MV-4-11 (cell line): ENCODE data around the gene MED15.

ENCODE experiments used
- DNase-seq: peaks from one replicate; lab custom pipeline; 2025; lab: John Stamatoyannopoulos, UW

MED15 gene

DNA sequence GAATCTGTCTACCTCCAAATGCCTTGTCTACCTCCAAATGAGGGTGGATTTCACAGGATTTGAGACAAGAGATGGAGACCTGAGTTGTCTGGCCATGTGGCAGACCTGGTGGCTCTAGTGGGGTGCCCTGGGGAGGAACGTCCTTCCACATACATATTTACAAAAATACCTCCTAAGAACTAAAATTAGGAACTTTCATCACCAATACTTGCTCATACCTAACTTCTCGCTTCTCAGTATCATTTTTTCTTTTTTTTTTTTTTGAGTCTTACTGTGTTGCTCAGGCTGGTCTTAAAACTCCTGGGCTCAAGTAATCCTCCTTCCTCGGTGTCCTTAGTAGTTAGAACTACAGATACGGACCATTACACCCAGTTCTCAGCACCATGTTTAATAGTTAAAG is 117.9 kb downstream of the MED15 start:
- DNase-seq = no peak

DNA sequence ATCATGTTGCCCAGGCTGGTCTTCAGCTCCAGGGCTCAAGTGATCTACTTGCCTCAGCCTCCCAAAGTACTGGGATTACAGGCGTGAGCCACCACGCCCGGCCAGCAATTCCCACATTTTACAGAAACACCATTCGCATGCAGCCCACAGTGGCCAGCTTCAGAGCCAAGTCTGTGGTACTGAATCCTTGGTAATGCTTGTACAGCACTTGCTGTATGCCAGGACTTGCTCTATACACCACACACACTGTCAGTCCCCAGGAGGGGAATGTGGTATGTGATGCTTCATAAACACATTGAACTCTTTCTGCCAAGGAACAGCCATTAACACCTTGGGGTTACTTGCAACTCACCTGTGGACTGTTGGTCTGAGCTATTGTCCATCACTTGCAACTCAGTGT is 119.4 kb downstream of the MED15 start:
- no peak for DNase-seq

DNA sequence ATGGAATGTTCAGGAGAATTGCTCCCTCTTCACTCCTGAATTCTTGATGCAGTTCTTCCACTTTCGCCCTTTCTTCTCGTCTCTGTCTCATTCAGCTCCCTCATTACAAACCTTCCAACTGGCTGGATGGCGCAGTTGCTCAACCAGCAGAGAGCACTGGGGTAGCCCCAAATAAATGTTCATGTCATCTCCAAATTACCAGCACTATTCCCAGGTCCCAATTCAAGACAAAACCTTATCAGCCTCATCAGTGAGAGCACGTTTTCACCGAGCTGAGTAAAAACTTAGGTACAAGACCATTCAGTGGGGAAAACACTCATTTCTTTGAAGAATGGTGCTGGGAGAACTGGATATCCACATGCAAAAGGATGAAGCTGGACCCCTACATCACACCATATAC is 120.0 kb downstream of the MED15 start:
- no peak for DNase-seq

DNA sequence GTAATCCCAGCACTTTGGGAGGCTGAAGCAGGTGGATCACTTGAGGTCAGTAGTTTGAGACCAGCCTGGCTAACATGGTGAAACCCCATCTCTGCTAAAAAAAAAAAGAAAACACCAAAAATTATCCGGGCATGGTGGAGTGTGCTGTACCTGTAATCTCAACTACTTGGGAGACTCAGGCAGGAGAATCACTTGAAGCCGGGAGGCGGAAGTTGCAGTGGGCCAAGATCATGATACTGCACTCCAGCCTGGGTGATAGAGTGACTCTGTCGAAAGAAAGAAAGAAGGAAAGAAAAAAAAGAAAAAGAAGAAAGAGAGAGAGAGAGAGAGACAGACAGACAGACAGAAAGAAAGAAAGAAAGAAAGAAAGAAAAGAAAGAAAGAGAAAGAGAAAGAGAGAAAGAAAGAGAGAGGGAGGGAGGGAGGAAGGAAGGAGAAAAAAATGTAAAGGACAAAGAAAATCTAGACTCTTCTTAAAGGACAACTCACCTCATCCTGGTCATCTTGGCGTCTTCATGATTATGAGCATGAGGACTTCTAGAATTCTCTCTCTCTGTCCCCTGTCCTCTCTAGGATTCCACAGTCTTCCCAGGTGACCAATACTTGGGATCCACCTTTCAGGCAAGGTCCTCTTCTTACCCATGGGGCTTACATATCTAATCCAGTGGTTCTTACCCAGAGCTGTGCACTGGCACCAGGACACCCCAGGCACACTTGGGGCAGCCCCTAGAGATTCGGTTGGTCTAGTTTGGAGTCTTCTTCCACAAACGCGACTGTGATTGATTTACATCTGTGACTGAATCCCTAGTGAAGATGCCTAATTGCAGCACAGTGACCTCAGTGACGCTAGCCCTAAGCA is 120.9 kb downstream of the MED15 start:
- no peak for DNase-seq

DNA sequence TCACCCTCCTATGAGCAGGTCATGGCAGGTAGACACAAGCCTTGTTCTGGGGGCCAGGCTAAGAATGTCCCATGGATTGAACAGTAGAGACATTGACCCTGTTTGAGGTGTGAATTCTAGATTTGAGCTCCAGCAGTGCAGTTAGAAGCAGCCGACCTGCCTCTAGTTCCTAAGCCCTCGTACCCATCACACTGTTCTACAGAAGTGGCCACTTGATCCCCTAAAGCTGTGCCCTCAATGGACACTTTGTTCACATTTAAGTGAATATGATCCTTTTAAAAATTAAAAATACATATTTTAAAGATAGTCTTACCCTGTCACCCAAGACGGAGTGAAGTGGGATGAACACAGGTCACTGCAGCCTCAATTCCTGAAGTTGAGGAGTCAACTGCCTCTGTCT is 122.0 kb downstream of the MED15 start:
- no peak for DNase-seq

DNA sequence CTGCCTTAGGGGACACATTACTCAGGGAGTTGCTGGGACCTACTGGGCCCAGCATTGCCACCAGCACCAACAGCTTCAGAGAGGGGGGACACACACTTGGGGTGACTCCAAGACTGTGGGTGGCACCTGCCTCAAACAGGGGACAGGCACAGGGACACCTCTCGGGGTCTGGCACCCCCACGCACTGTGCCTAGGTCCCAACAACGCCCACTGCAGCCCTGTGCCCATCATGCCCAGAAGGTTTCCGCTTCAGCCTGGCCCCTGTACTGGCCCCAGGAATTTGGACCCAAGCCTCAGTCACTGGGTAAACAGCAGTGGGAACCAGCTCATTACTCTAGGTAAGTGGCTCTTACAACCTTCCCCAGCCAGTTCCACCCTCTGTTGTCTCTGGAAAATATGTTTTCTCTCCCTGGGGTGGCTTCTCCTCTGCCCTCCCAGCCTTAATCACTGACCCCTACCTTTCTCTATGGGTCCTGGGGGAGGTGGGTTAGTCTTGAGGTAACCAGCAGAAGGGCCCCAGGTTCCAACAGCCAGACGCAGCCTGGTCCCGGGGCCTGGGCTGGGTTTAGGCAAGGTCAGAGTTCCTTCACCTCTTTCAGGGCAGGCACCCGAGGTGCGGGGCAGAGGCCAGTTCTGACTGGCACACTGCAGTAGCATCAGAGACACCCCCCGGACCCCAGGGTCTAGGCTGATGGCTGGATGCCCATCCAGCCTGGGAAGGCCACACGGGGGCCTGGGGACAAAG is 123.6 kb downstream of the MED15 start:
- DNase-seq = no peak

DNA sequence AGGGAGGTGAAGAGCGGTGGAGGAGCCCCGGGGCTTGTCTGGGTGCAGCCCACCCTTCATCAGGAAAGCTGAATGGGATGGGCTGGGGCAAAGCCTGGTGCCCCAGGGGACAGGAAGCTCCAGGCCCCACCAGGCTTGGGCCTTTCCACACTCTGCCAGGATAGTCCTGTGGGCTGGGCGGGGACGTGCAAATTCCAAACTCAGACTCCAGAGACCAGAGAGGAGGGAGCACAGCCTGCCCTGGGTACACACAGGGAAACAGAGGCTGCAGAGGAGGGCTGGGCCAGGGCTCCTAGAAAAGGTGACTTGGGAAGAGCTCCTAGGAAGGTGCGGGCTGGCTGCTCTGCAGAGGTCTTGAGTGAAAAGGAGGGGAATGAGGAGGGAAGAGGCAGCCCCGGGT is 124.7 kb downstream of the MED15 start:
- DNase-seq = no peak

DNA sequence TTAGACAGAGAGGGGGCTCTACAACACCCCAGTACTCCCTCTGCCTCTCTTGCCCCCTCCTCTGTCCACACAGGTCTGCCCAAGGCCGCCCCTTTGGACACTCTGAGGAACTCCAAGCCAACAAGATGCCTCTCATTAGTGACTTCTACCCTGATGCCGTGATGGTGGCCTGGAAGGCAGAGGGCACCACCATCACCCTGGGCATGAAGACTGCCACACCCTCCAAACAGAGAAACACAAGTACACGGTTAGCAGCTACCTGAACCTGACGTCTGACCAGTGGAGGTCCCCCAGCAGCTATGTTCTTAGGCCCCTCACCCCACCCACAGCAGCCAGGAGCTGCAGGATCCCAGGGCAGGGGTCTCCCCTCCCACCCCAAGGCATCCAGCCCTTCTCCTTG is 125.1 kb downstream of the MED15 start:
- no peak for DNase-seq

DNA sequence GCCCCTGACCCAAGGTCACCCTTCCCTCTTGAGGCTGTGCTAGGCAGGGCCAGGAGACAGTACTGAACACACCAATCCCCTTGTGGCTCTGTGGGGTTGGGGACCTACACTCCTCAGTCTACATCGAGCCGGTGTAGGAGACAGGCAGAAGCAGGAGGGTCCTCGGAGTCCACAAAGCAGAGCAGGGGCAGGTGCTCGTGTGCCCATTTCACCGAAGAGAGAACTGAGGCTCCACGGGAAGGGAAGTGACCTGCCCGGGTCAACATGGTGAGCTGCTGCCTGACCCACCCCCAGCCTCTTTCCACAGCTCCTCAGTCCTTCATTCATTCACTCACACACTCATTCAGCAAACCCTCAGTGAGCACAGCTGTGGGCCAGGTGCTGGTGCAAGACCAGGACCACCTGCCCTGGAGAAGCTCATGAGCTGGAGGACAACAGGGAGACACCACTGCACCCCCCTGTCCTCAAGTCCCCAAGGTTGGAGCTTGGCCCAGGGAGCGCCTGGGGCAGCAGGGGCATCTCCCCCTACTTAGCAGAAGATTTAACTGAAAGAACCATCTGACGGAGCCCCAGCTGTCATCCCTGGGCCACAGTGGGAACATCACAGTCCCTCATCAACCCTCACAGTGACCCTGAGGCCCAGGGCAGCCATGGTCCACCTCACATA is 127.3 kb downstream of the MED15 start:
- DNase-seq = no peak

DNA sequence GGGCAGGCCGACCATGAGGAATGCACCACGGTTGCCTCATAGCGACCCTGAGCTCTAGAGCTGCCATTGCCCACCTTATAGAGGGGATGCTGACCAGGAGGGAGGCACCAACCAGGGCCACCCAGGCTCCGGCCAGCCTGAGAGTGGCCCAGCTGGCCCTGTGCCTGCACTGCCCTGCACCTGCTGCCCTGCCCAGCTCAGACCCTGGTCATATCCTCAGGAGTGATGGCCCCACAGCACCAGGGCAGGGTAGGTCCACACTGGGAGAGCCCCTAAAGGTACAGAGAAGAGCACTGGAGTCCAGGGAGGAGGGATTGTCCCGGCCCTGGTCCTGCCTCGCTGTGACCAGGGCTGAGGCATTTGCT is 127.8 kb downstream of the MED15 start:
- DNase-seq = no peak

DNA sequence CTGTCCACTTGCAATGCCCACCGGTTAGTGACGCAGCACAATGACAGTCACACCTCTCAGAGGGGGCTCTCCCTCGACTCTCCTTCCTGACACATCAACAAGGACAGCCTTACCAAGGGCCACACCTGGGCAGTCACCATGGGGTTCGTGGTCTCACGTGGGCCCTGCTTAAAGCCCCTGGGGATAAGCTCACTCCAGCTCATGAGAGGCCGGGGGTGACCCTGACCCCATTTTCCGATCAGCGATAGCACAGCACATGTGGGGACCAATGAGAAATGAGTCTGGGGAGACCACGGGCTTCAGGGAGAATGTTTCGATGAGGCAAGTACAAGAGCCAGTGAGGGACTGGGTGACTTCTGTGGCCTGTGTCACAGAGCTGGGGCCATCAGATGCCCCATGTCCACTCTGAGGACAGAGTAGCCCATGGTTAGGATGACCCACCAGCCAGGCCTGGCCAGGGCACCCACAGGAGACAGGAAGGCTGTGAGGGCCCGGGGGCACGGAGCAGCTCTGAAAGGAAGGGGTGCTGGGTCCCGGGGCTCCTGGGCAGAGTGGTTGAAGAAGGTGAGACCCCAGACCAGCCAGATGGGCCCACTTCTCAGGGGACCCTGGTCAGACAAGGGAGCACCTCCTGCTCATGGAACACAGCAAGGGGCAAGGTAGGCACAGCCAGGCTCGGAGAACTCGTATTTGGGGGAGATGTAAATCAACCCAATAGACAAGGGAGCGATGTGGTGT is 128.8 kb downstream of the MED15 start:
- no peak for DNase-seq

DNA sequence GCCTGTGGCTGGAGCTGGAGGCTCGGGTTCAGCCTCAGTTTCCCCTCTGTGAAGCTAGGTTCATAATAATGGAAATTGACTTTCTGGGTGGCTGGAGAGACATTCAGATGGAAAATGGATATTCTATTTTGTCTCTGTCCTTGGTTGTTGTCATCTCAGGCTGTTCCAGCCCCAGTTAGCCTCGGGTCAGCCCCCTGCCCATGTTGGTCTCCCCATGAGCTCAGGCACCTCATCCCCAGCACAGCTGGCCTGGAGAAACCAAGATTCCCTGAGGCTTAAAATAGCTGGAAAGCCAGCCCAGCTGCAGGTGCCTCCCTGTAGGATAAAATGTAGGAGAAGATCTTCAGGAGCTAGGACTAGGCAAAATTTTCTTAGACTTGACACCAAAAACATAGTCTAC is 129.5 kb downstream of the MED15 start:
- no peak for DNase-seq
